Activated CD8-positive, alpha-beta T cell treated with anti-CD3 and anti-CD28 coated beads, Interleukin-2, amount 10 ng/mL, durations not matched to agents 7 days and 5 days (primary cell): ENCODE data around the gene WDR48. TPM values are rescaled to one million over a fixed set of nuclear protein-coding genes. Genes with fewer than 3 reads are reported as not detected.

ENCODE experiments used
- ATAC-seq: fragments of 150-1000 bp; cut with Tn5 transposase; one replicate; pipeline ENCODE4 v1.10.0; 2021; ENCODE audit warnings: moderate library complexity
- CTCF ChIA-PET: fragments of 350-600 bp; sonication (Branson Sonifier 250); formaldehyde crosslinking; loops from one replicate; lab custom pipeline; 2021; ENCODE audit warnings: antibody characterized with exemption; lab: Charles Lee
- POLR2A ChIA-PET: fragments of 350-600 bp; sonication (Branson Sonifier 250); formaldehyde crosslinking; loops from one replicate; lab custom pipeline; 2021; ENCODE audit warnings: antibody characterized with exemption; lab: Charles Lee
- DNase-seq: peaks from one replicate; pipeline ENCODE4 v3.0.0-alpha.2; 2020
- H3K27ac Mint-ChIP-seq: one replicate; pipeline ENCODE4 v1.8.0; 2021; ENCODE audit warnings: mild to moderate bottlenecking, mixed read lengths
- H3K27me3 Mint-ChIP-seq: one replicate; pipeline ENCODE4 v1.8.0; 2021; ENCODE audit warnings: low read depth, mixed read lengths
- H3K36me3 Mint-ChIP-seq: one replicate; pipeline ENCODE4 v1.8.0; 2021; ENCODE audit warnings: low read depth, mixed read lengths
- H3K4me1 Mint-ChIP-seq: one replicate; pipeline ENCODE4 v1.8.0; 2021; ENCODE audit warnings: low read depth, mixed read lengths
- H3K4me3 Mint-ChIP-seq: one replicate; pipeline ENCODE4 v1.8.0; 2021; ENCODE audit warnings: mild to moderate bottlenecking, mixed read lengths
- H3K9me3 Mint-ChIP-seq: one replicate; pipeline ENCODE4 v1.8.0; 2022; ENCODE audit warnings: mixed read lengths; ENCODE audit not compliant: insufficient read depth
- microRNA-seq: library from miRNA; unstranded; fragments of <30 nt; microRNA quantifications from one replicate; pipeline ENCODE4 v1.2.0, GENCODE V29; 2022
- total RNA-seq, 2 experiments: library from RNA; stranded (reverse); gene quantifications; one replicate each; pipeline ENCODE4 v1.2.3, GENCODE V29; 2021

Gene WDR48
- total RNA-seq, 2 experiments from 2014 or later: 19.7 to 22.5 TPM

DNA sequence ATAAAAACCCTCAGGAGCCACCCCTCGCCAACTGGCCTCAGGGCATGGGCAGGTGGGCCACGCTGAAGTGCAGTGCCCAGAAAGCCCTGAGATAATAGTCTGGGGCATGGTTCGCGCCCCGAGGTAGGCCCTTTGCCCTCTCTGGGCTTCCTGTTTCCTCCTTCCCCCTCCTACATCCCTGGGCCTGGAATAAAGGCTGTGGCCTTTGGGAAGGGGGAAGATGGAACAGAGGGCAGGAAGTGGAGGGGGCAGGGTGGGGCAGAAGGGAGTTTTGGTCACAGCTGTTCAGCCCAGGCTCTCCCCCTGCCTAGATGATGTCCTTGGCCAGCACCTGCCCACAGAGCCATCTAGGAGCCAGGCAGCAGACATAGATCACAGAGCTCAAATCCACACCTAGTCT, 90.3 kb downstream of the WDR48 start:
- CTCF ChIA-PET: interaction anchor here (1.5 kb wide), 1 partner anchor 15 kb away, joined by 3 read pairs; no protein-coding TSS in a partner anchor
- ATAC-seq (no peak), DNase-seq (no peak)
- H3K36me3 Mint-ChIP-seq: peaks cover 53% of the 10 kb centered on the region
- POLR2A ChIA-PET: interaction anchor here (1.2 kb wide), 1 partner anchor 206 kb away, joined by 5 read pairs; no protein-coding TSS in a partner anchor
- no peaks in the 10 kb centered on the region for H3K9me3 Mint-ChIP-seq
- peaks cover 28% of the 10 kb centered on the region for H3K4me1 Mint-ChIP-seq
- no peaks in the 10 kb centered on the region for H3K27me3 Mint-ChIP-seq
- H3K27ac Mint-ChIP-seq: no peak overlapping the region
- no peak overlapping the region for H3K4me3 Mint-ChIP-seq

- ChIA-PET CTCF (interaction anchor here (0.8 to 1.5 kb wide), 3 partner anchors 16 to 145 kb away, joined by 3 read pairs; partner anchors contain the start of genes GORASP1 and TTC21A), POLR2A (interaction anchor here (1.0 kb wide), 1 partner anchor 15 kb away, joined by 3 read pairs; no protein-coding TSS in a partner anchor)
- peaks cover 61% of the 10 kb centered on the region for H3K36me3 Mint-ChIP-seq
- ATAC-seq (no peak), DNase-seq (no peak)
- peaks cover 40% of the 10 kb centered on the region for H3K4me1 Mint-ChIP-seq
- no peaks in the 10 kb centered on the region for H3K9me3 Mint-ChIP-seq
- H3K27ac Mint-ChIP-seq: no peak overlapping the region
- no peak overlapping the region for H3K4me3 Mint-ChIP-seq
- no peaks in the 10 kb centered on the region for H3K27me3 Mint-ChIP-seq
These were observed 91.5 kb downstream of the WDR48 start for GRCh38 chr3:39143051-39143885.

DNA sequence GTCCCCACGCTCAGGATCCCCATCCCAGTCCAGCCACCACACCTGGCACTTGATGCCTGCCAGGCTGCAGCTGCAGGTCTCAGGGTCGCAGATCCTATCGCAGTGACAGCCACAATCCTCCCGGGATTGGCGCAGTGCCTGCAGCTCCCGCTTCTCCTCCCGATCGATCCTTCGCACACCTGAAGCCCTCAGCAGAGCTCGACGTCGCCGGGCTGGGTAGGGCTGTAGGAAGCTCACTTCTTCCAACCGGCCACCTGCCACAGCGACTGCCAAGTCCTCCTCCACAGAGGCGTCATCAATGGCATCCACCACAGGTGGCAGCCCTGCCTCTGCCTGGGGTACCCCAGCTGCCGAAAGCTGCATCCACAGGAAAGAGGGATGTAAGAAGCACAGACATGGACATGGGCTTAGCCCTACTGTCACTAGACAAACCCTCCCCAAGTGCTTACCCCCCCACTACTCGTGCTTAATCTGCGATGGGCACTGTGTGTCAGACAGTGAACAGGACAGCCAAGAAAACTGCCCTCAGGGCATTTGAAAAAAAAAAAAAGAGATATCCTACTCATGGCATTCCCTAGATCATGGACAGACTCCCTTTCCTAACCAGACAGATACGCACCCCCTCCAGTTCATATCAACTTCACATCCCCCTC, 92.4 kb downstream of the WDR48 start:
- H3K27me3 Mint-ChIP-seq: no peaks in the 10 kb centered on the region
- peak overlapping the region; percentile 29 for H3K27ac Mint-ChIP-seq
- ATAC-seq: no peak
- no peak for DNase-seq
- ChIA-PET POLR2A (interaction anchor here (1.0 kb wide), 1 partner anchor 16 kb away, joined by 3 read pairs; no protein-coding TSS in a partner anchor), CTCF (interaction anchor here (1.1 kb wide), 1 partner anchor 36 kb away, joined by 3 read pairs; the partner anchor contains the start of genes GORASP1 and TTC21A)
- H3K9me3 Mint-ChIP-seq: no peaks in the 10 kb centered on the region
- peaks cover 50% of the 10 kb centered on the region for H3K4me1 Mint-ChIP-seq
- H3K36me3 Mint-ChIP-seq: peaks cover 63% of the 10 kb centered on the region
- H3K4me3 Mint-ChIP-seq: no peak overlapping the region

GRCh38 chr3:39144748-39145380, 93.0 kb downstream of the WDR48 start:
- H3K4me3 Mint-ChIP-seq: no peak overlapping the region
- H3K27me3 Mint-ChIP-seq: no peaks in the 10 kb centered on the region
- no peaks in the 10 kb centered on the region for H3K9me3 Mint-ChIP-seq
- ATAC-seq: no peak
- peaks cover 62% of the 10 kb centered on the region for H3K36me3 Mint-ChIP-seq
- CTCF ChIA-PET: interaction anchor here (1.8 kb wide), 1 partner anchor 147 kb away, joined by 7 read pairs; no protein-coding TSS in a partner anchor
- peak overlapping the region; percentile 29 for H3K27ac Mint-ChIP-seq
- DNase-seq: no peak
- H3K4me1 Mint-ChIP-seq: peaks cover 56% of the 10 kb centered on the region
- POLR2A ChIA-PET: no interaction called here

- ATAC-seq: no peak
- Mint-ChIP-seq H3K4me3 (no peak overlapping the region), H3K4me1 (peaks cover 69% of the 10 kb centered on the region), H3K27ac (peak overlapping the region; percentile 99), H3K27me3 (no peaks in the 10 kb centered on the region), H3K36me3 (peaks cover 57% of the 10 kb centered on the region), H3K9me3 (no peaks in the 10 kb centered on the region)
- ChIA-PET CTCF (interaction anchor here (0.7 to 2.4 kb wide), 4 partner anchors 18 to 146 kb away, joined by 3 to 11 read pairs (median 6); no protein-coding TSS in a partner anchor), POLR2A (interaction anchor here (0.7 to 2.2 kb wide), 2 partner anchors 32 to 36 kb away, joined by 3 to 6 read pairs; no protein-coding TSS in a partner anchor)
- DNase-seq: no peak
These were observed 94.3 kb downstream of the WDR48 start for GRCh38 chr3:39146083-39146501.

Small RNAs within 50 kb of the gene (microRNA-seq; reads per million reads assigned to microRNA genes)
- not detected for gene MIR6822

Other genes starting within 250 kb of the WDR48 start
- gene SCN10A, start 235.8 kb upstream of the WDR48 start, total RNA-seq: not detected
- not detected for gene SCN11A, start 72 bp upstream of the WDR48 start, total RNA-seq
- 10 to 100 TPM; 10.8 to 11.0 TPM for gene GORASP1, start 55.6 kb downstream of the WDR48 start, total RNA-seq
- 1 to 10 TPM in 1 of 2 experiments, under 1 TPM in 1; 0.97 to 1.2 TPM for gene TTC21A, start 55.7 kb downstream of the WDR48 start, total RNA-seq
- 10 to 100 TPM; 15.6 to 16.0 TPM for gene CSRNP1, start 101.6 kb downstream of the WDR48 start, total RNA-seq
- not detected for gene XIRP1, start 140.6 kb downstream of the WDR48 start, total RNA-seq
- under 1 TPM; 0.42 to 0.95 TPM for gene CX3CR1, start 228.0 kb downstream of the WDR48 start, total RNA-seq